ENCODE data around the gene CIB4. TPM values are rescaled to one million over a fixed set of nuclear protein-coding genes. Genes with fewer than 3 reads are reported as not detected.

Gene CIB4
- total RNA-seq, 1 donor from 2014 or later, result not detected

GRCh38 chr2:26646986-26647672, 6.0 kb upstream of the CIB4 start:
- TF ChIP-seq, protein P1, sequence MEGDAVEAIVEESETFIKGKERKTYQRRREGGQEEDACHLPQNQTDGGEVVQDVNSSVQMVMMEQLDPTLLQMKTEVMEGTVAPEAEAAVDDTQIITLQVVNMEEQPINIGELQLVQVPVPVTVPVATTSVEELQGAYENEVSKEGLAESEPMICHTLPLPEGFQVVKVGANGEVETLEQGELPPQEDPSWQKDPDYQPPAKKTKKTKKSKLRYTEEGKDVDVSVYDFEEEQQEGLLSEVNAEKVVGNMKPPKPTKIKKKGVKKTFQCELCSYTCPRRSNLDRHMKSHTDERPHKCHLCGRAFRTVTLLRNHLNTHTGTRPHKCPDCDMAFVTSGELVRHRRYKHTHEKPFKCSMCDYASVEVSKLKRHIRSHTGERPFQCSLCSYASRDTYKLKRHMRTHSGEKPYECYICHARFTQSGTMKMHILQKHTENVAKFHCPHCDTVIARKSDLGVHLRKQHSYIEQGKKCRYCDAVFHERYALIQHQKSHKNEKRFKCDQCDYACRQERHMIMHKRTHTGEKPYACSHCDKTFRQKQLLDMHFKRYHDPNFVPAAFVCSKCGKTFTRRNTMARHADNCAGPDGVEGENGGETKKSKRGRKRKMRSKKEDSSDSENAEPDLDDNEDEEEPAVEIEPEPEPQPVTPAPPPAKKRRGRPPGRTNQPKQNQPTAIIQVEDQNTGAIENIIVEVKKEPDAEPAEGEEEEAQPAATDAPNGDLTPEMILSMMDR (conservative IDR thresholded peaks at IDR 0.05), result no peak
- no peaks in the 10 kb centered on the region for H3K36me3 Mint-ChIP-seq (ENCODE audit: low read depth)
- peaks cover 13% of the 10 kb centered on the region for H3K27me3 Mint-ChIP-seq (ENCODE audit: low read depth)
- no peaks in the 10 kb centered on the region for H3K9me3 Mint-ChIP-seq
- peaks cover 12% of the 10 kb centered on the region for H3K4me1 Mint-ChIP-seq
- no peak overlapping the region for H3K4me3 Mint-ChIP-seq
- DNase-seq (ENCODE audit: low read depth, low spot score), result no peak
- H3K27ac Mint-ChIP-seq (ENCODE audit: unreplicated experiment), result peak overlapping the region; percentile 21

DNA sequence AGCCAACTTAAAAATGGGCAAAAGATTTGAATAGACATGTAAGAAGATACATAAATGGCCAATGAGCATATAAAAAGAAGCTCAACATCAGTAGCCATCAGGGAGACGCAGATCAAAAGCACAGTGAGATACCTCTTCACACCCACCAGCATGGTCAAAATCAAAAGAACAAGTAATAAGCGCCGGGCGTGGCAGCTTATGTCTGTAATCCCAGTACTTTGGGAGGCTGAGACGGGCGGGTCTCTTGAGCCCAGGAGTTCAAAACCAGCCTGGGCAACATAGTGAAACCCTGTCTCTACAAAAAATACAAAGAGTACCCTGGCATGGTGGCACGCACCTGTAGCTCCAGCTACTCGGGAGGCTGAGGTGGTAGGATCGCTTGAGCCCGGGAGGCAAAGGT, 4.6 kb upstream of the CIB4 start:
- Mint-ChIP-seq H3K27ac (ENCODE audit: unreplicated experiment) (no peak overlapping the region), H3K36me3 (ENCODE audit: low read depth) (no peaks in the 10 kb centered on the region), H3K4me3 (no peak overlapping the region), H3K27me3 (ENCODE audit: low read depth) (peaks cover 13% of the 10 kb centered on the region), H3K9me3 (no peaks in the 10 kb centered on the region), H3K4me1 (peaks cover 12% of the 10 kb centered on the region)
- TF ChIP-seq, protein P1 (conservative IDR thresholded peaks at IDR 0.05), result no peak
- DNase-seq (ENCODE audit: low read depth, low spot score), result no peak

- TF ChIP-seq, protein P1 (conservative IDR thresholded peaks at IDR 0.05), result no peak
- Mint-ChIP-seq H3K27ac (ENCODE audit: unreplicated experiment) (no peak overlapping the region), H3K27me3 (ENCODE audit: low read depth) (peaks cover 13% of the 10 kb centered on the region), H3K4me1 (peaks cover 18% of the 10 kb centered on the region), H3K36me3 (ENCODE audit: low read depth) (no peaks in the 10 kb centered on the region), H3K4me3 (no peak overlapping the region), H3K9me3 (no peaks in the 10 kb centered on the region)
- no peak for DNase-seq (ENCODE audit: low read depth, low spot score)
Observed at GRCh38 chr2:26644188-26644835, 3.1 kb upstream of the CIB4 start.

- Mint-ChIP-seq H3K27ac (ENCODE audit: unreplicated experiment) (no peak overlapping the region), H3K9me3 (no peaks in the 10 kb centered on the region), H3K27me3 (ENCODE audit: low read depth) (peaks cover 13% of the 10 kb centered on the region), H3K4me3 (no peak overlapping the region), H3K36me3 (ENCODE audit: low read depth) (no peaks in the 10 kb centered on the region), H3K4me1 (peaks cover 18% of the 10 kb centered on the region)
- TF ChIP-seq, protein P1 (conservative IDR thresholded peaks at IDR 0.05), result no peak
- no peak for DNase-seq (ENCODE audit: low read depth, low spot score)
Observed at GRCh38 chr2:26642429-26642828, 1.3 kb upstream of the CIB4 start.

GRCh38 chr2:26640331-26640745, 828 bp downstream of the CIB4 start:
- H3K36me3 Mint-ChIP-seq (ENCODE audit: low read depth), result no peaks in the 10 kb centered on the region
- H3K27ac Mint-ChIP-seq (ENCODE audit: unreplicated experiment), result no peak overlapping the region
- no peak for DNase-seq (ENCODE audit: low read depth, low spot score)
- no peaks in the 10 kb centered on the region for H3K9me3 Mint-ChIP-seq
- peaks cover 6% of the 10 kb centered on the region for H3K4me1 Mint-ChIP-seq
- H3K4me3 Mint-ChIP-seq, result no peak overlapping the region
- TF ChIP-seq, protein P1 (conservative IDR thresholded peaks at IDR 0.05), result no peak
- peaks cover 9% of the 10 kb centered on the region for H3K27me3 Mint-ChIP-seq (ENCODE audit: low read depth)

Data from neural crest cell (in vitro differentiated cells).